WTC11 (cell line): Measurements from ENCODE around the gene LBHD2.

Source experiments
- CBFB ChIP-seq: sonication (generic); formaldehyde crosslinking; IDR thresholded peaks from 2 replicates; pipeline ENCODE4 v1.8.1; 2022; ENCODE audit warnings: mild to moderate bottlenecking, low read depth, missing genetic modification reagents
- CREB1 ChIP-seq: sonication (generic); formaldehyde crosslinking; IDR thresholded peaks from 2 replicates; pipeline ENCODE4 v1.8.0; 2023; ENCODE audit warnings: mild to moderate bottlenecking, missing genetic modification reagents
- CREM ChIP-seq: sonication (generic); formaldehyde crosslinking; IDR thresholded peaks from 2 replicates; pipeline ENCODE4 v1.8.1; 2022; ENCODE audit warnings: mild to moderate bottlenecking, missing genetic modification reagents, moderate library complexity
- FOXJ3 ChIP-seq: sonication (generic); formaldehyde crosslinking; IDR thresholded peaks from 2 replicates; pipeline ENCODE4 v1.9.0; 2021; ENCODE audit warnings: missing genetic modification reagents, mild to moderate bottlenecking, borderline replicate concordance
- KAT7 ChIP-seq: sonication (generic); formaldehyde crosslinking; IDR thresholded peaks from 2 replicates; pipeline ENCODE4 v1.8.1; 2023; ENCODE audit warnings: missing genetic modification reagents, mild to moderate bottlenecking, borderline replicate concordance
- MXD4 ChIP-seq: fragments of 250-450 bp; sonication (Bioruptor Pico); IDR thresholded peaks from 2 replicates; pipeline ENCODE4 v1.8.0; 2021; ENCODE audit warnings: mild to moderate bottlenecking, moderate library complexity, borderline replicate concordance
- MYBL2 ChIP-seq: sonication (generic); formaldehyde crosslinking; IDR thresholded peaks from 2 replicates; pipeline ENCODE4 v1.8.1; 2023; ENCODE audit warnings: mild to moderate bottlenecking, moderate library complexity, missing genetic modification reagents
- TCF7 ChIP-seq: sonication (generic); formaldehyde crosslinking; IDR thresholded peaks from 2 replicates; pipeline ENCODE4 v1.8.0; 2022; ENCODE audit warnings: mild to moderate bottlenecking, low read depth, missing genetic modification reagents, moderate library complexity
- TF ChIP-seq, protein P1 (sequence below): fragments of 250-450 bp; sonication (Bioruptor Pico); IDR thresholded peaks from 2 replicates; pipeline ENCODE4 v1.9.0; 2021; ENCODE audit warnings: mild to moderate bottlenecking
- TF ChIP-seq, protein P2 (sequence below): fragments of 200-600 bp; IDR thresholded peaks from 2 replicates; pipeline ENCODE4 v1.8.0; 2022; ENCODE audit warnings: antibody characterized with exemption
- TF ChIP-seq, protein P3 (sequence below): sonication (generic); formaldehyde crosslinking; IDR thresholded peaks from 2 replicates; pipeline ENCODE4 v1.8.1; 2022; ENCODE audit warnings: missing genetic modification reagents, borderline replicate concordance
- TF ChIP-seq, protein P4 (sequence below): sonication (generic); formaldehyde crosslinking; IDR thresholded peaks from 2 replicates; pipeline ENCODE4 v1.8.1; 2023; ENCODE audit warnings: mild to moderate bottlenecking, missing genetic modification reagents, moderate library complexity
- TF ChIP-seq, protein P5 (sequence below): sonication (generic); formaldehyde crosslinking; IDR thresholded peaks from 2 replicates; pipeline ENCODE4 v1.8.1; 2023; ENCODE audit warnings: mild to moderate bottlenecking, missing genetic modification reagents, borderline replicate concordance
- TF ChIP-seq, protein P6 (sequence below): sonication (generic); formaldehyde crosslinking; IDR thresholded peaks from 2 replicates; pipeline ENCODE4 v1.8.1; 2023; ENCODE audit warnings: mild to moderate bottlenecking, moderate library complexity, missing genetic modification reagents

DNA sequence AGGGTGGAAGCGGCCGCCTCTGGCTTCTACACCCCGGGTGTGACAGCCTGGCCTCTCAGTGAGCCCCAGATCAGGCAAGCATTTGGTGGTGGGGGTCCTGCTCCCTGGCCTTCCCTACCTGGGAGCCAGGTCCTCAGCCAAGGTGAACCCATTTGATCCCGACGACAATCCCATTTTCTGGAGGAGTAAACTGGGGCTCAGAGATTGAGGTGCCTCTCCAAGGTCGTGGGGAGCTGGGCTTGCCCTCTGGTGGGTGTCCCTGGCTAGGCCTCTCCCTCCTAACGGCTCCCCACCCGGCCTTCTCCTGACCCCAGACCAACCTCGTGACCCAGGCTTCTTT is 7.8 kb downstream of the LBHD2 start:
- TF ChIP-seq, protein P1, sequence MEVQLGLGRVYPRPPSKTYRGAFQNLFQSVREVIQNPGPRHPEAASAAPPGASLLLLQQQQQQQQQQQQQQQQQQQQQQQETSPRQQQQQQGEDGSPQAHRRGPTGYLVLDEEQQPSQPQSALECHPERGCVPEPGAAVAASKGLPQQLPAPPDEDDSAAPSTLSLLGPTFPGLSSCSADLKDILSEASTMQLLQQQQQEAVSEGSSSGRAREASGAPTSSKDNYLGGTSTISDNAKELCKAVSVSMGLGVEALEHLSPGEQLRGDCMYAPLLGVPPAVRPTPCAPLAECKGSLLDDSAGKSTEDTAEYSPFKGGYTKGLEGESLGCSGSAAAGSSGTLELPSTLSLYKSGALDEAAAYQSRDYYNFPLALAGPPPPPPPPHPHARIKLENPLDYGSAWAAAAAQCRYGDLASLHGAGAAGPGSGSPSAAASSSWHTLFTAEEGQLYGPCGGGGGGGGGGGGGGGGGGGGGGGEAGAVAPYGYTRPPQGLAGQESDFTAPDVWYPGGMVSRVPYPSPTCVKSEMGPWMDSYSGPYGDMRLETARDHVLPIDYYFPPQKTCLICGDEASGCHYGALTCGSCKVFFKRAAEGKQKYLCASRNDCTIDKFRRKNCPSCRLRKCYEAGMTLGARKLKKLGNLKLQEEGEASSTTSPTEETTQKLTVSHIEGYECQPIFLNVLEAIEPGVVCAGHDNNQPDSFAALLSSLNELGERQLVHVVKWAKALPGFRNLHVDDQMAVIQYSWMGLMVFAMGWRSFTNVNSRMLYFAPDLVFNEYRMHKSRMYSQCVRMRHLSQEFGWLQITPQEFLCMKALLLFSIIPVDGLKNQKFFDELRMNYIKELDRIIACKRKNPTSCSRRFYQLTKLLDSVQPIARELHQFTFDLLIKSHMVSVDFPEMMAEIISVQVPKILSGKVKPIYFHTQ (CRISPR knock-in tag): no peak
- TF ChIP-seq CBFB (no peak), CREM (no peak), CREB1 (CRISPR knock-in tag) (no peak), FOXJ3 (no peak), TCF7 (CRISPR knock-in tag) (no peak), MXD4 (CRISPR knock-in tag) (no peak), MYBL2 (no peak), KAT7 (CRISPR knock-in tag) (no peak)
- TF ChIP-seq, protein P2, sequence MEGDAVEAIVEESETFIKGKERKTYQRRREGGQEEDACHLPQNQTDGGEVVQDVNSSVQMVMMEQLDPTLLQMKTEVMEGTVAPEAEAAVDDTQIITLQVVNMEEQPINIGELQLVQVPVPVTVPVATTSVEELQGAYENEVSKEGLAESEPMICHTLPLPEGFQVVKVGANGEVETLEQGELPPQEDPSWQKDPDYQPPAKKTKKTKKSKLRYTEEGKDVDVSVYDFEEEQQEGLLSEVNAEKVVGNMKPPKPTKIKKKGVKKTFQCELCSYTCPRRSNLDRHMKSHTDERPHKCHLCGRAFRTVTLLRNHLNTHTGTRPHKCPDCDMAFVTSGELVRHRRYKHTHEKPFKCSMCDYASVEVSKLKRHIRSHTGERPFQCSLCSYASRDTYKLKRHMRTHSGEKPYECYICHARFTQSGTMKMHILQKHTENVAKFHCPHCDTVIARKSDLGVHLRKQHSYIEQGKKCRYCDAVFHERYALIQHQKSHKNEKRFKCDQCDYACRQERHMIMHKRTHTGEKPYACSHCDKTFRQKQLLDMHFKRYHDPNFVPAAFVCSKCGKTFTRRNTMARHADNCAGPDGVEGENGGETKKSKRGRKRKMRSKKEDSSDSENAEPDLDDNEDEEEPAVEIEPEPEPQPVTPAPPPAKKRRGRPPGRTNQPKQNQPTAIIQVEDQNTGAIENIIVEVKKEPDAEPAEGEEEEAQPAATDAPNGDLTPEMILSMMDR: no peak
- TF ChIP-seq, protein P3, sequence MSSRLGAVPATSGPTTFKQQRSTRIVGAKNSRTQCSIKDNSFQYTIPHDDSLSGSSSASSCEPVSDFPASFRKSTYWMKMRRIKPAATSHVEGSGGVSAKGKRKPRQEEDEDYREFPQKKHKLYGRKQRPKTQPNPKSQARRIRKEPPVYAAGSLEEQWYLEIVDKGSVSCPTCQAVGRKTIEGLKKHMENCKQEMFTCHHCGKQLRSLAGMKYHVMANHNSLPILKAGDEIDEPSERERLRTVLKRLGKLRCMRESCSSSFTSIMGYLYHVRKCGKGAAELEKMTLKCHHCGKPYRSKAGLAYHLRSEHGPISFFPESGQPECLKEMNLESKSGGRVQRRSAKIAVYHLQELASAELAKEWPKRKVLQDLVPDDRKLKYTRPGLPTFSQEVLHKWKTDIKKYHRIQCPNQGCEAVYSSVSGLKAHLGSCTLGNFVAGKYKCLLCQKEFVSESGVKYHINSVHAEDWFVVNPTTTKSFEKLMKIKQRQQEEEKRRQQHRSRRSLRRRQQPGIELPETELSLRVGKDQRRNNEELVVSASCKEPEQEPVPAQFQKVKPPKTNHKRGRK (CRISPR knock-in tag): no peak
- TF ChIP-seq, protein P4, sequence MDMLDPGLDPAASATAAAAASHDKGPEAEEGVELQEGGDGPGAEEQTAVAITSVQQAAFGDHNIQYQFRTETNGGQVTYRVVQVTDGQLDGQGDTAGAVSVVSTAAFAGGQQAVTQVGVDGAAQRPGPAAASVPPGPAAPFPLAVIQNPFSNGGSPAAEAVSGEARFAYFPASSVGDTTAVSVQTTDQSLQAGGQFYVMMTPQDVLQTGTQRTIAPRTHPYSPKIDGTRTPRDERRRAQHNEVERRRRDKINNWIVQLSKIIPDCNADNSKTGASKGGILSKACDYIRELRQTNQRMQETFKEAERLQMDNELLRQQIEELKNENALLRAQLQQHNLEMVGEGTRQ: no peak
- TF ChIP-seq, protein P5, sequence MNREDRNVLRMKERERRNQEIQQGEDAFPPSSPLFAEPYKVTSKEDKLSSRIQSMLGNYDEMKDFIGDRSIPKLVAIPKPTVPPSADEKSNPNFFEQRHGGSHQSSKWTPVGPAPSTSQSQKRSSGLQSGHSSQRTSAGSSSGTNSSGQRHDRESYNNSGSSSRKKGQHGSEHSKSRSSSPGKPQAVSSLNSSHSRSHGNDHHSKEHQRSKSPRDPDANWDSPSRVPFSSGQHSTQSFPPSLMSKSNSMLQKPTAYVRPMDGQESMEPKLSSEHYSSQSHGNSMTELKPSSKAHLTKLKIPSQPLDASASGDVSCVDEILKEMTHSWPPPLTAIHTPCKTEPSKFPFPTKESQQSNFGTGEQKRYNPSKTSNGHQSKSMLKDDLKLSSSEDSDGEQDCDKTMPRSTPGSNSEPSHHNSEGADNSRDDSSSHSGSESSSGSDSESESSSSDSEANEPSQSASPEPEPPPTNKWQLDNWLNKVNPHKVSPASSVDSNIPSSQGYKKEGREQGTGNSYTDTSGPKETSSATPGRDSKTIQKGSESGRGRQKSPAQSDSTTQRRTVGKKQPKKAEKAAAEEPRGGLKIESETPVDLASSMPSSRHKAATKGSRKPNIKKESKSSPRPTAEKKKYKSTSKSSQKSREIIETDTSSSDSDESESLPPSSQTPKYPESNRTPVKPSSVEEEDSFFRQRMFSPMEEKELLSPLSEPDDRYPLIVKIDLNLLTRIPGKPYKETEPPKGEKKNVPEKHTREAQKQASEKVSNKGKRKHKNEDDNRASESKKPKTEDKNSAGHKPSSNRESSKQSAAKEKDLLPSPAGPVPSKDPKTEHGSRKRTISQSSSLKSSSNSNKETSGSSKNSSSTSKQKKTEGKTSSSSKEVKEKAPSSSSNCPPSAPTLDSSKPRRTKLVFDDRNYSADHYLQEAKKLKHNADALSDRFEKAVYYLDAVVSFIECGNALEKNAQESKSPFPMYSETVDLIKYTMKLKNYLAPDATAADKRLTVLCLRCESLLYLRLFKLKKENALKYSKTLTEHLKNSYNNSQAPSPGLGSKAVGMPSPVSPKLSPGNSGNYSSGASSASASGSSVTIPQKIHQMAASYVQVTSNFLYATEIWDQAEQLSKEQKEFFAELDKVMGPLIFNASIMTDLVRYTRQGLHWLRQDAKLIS (CRISPR knock-in tag): no peak
- TF ChIP-seq, protein P6, sequence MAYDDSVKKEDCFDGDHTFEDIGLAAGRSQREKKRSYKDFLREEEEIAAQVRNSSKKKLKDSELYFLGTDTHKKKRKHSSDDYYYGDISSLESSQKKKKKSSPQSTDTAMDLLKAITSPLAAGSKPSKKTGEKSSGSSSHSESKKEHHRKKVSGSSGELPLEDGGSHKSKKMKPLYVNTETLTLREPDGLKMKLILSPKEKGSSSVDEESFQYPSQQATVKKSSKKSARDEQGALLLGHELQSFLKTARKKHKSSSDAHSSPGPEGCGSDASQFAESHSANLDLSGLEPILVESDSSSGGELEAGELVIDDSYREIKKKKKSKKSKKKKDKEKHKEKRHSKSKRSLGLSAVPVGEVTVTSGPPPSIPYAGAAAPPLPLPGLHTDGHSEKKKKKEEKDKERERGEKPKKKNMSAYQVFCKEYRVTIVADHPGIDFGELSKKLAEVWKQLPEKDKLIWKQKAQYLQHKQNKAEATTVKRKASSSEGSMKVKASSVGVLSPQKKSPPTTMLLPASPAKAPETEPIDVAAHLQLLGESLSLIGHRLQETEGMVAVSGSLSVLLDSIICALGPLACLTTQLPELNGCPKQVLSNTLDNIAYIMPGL: peak; percentile 2; the same call in 1 of the 2 replicates
